GM23338 (cell line): ENCODE data around the gene KYNU. TPM values are rescaled to one million over a fixed set of nuclear protein-coding genes. Genes with fewer than 3 reads are reported as not detected.

Source experiments
- ATAC-seq: fragments of 200-7000 bp; cut with Tn5 transposase; 3 replicates; pipeline ENCODE4 v1.9.1; 2020
- DNase-seq: peaks from one replicate; pipeline ENCODE4 v3.0.0-alpha.2; 2015; ENCODE audit warnings: low spot score
- H2AFZ ChIP-seq: fragments of 200-600 bp; sonication (generic); 2 replicates; pipeline ENCODE4 v1.8.0; 2016; ENCODE audit warnings: antibody characterized with exemption, mild to moderate bottlenecking, moderate library complexity
- H3F3A ChIP-seq: fragments of 200-600 bp; sonication (generic); replicated peaks from 2 replicates; pipeline ENCODE4 v1.8.0; 2017; ENCODE audit warnings: antibody characterized with exemption, mixed run types, low read depth
- H3K27ac ChIP-seq: fragments of 200-600 bp; sonication (generic); 2 replicates; pipeline ENCODE4 v1.6.1; 2016; ENCODE audit warnings: low read depth
- H3K27me3 ChIP-seq: fragments of 200-600 bp; sonication (generic); 2 replicates; pipeline ENCODE4 v1.8.0; 2016; ENCODE audit warnings: mild to moderate bottlenecking, mixed run types, moderate library complexity; ENCODE audit not compliant: insufficient read depth
- H3K36me3 ChIP-seq: fragments of 200-600 bp; sonication (generic); 2 replicates; pipeline ENCODE4 v1.8.0; 2016; ENCODE audit warnings: mild to moderate bottlenecking; ENCODE audit not compliant: insufficient read depth
- H3K4me1 ChIP-seq: fragments of 200-600 bp; sonication (generic); 2 replicates; pipeline ENCODE4 v1.8.0; 2016; ENCODE audit warnings: mild to moderate bottlenecking, moderate library complexity; ENCODE audit not compliant: insufficient read depth
- H3K4me2 ChIP-seq: fragments of 200-600 bp; sonication (generic); 2 replicates; pipeline ENCODE4 v1.7.1; 2017; ENCODE audit warnings: mixed run types
- H3K4me3 ChIP-seq: fragments of 200-600 bp; sonication (generic); 2 replicates; pipeline ENCODE4 v1.6.1; 2016; ENCODE audit warnings: mixed run types
- H3K79me2 ChIP-seq: fragments of 200-600 bp; sonication (generic); replicated peaks from 2 replicates; pipeline ENCODE4 v1.8.0; 2017; ENCODE audit warnings: mild to moderate bottlenecking; ENCODE audit not compliant: insufficient read depth
- H3K9me2 ChIP-seq: fragments of 200-600 bp; sonication (generic); 2 replicates; pipeline ENCODE4 v1.8.0; 2017; ENCODE audit not compliant: insufficient read depth
- H4K20me1 ChIP-seq: fragments of 200-600 bp; sonication (generic); replicated peaks from 2 replicates; pipeline ENCODE4 v1.8.0; 2017; ENCODE audit warnings: mild to moderate bottlenecking; ENCODE audit not compliant: insufficient read depth
- H3K27ac Mint-ChIP-seq: 2 replicates; pipeline ENCODE4 v1.8.0; 2020; ENCODE audit warnings: inconsistent platforms, mild to moderate bottlenecking, moderate library complexity, mixed read lengths
- H3K27me3 Mint-ChIP-seq: 3 replicates; pipeline ENCODE4 v1.8.0; 2022; ENCODE audit warnings: low read depth, mild to moderate bottlenecking, moderate library complexity, mixed read lengths, inconsistent platforms; ENCODE audit not compliant: insufficient read depth, poor library complexity
- H3K36me3 Mint-ChIP-seq: 3 replicates; pipeline ENCODE4 v1.8.0; 2021; ENCODE audit warnings: low read depth, mild to moderate bottlenecking, inconsistent platforms, moderate library complexity, mixed read lengths
- H3K4me1 Mint-ChIP-seq: 3 replicates; pipeline ENCODE4 v1.8.0; 2020; ENCODE audit warnings: mild to moderate bottlenecking, inconsistent platforms, mixed read lengths
- H3K4me3 Mint-ChIP-seq: 3 replicates; pipeline ENCODE4 v1.8.0; 2021; ENCODE audit warnings: moderate library complexity, mild to moderate bottlenecking, inconsistent platforms, mixed read lengths
- H3K9me3 Mint-ChIP-seq: 3 replicates; pipeline ENCODE4 v1.8.0; 2020; ENCODE audit warnings: moderate library complexity, mild to moderate bottlenecking, inconsistent platforms, mixed read lengths
- CREB1 ChIP-seq: fragments of 250-450 bp; sonication (Bioruptor Pico); IDR thresholded peaks from 2 replicates; pipeline ENCODE4 v1.5.0; 2020; ENCODE audit warnings: low read depth, mild to moderate bottlenecking, moderate library complexity
- CTCF ChIP-seq, 2 experiments: fragments of 200-600 bp in 1 of 2; sonication (generic) in 1 of 2; conservative IDR thresholded peaks; 2 replicates each; pipeline versions ENCODE4 v1.5.1 to v1.6.1; 2016 to 2017; ENCODE audit warnings: antibody characterized with exemption in 2 of 2, low read depth in 2 of 2, mild to moderate bottlenecking in 2 of 2, moderate library complexity in 1 of 2
- ETS1 ChIP-seq: IDR thresholded peaks from 2 replicates; pipeline ENCODE4 v1.6.1; 2016; ENCODE audit warnings: antibody characterized with exemption
- EZH2 ChIP-seq: fragments of 200-600 bp; sonication (generic); IDR thresholded peaks from one replicate; pipeline ENCODE4 v1.8.0; 2017; ENCODE audit warnings: antibody characterized with exemption, mild to moderate bottlenecking, low read depth; ENCODE audit not compliant: unreplicated experiment
- EZH2phosphoT487 ChIP-seq: fragments of 200-600 bp; sonication (generic); IDR thresholded peaks from one replicate; pipeline ENCODE4 v1.8.1; 2018; ENCODE audit warnings: antibody characterized with exemption; ENCODE audit not compliant: unreplicated experiment
- JUNB ChIP-seq: IDR thresholded peaks from one replicate; pipeline ENCODE4 v1.6.1; 2016; ENCODE audit warnings: antibody characterized with exemption; ENCODE audit not compliant: unreplicated experiment
- NANOG ChIP-seq: IDR thresholded peaks from 2 replicates; pipeline ENCODE4 v1.6.1; 2016; ENCODE audit warnings: antibody characterized with exemption, borderline replicate concordance
- POLR2AphosphoS5 ChIP-seq: IDR thresholded peaks from 2 replicates; pipeline ENCODE4 v1.6.1; 2016; ENCODE audit warnings: antibody characterized with exemption, low read depth
- REST ChIP-seq: IDR thresholded peaks from one replicate; pipeline ENCODE4 v1.6.1; 2018; ENCODE audit warnings: antibody characterized with exemption; ENCODE audit not compliant: unreplicated experiment
- STAT1 ChIP-seq: IDR thresholded peaks from one replicate; pipeline ENCODE4 v1.6.1; 2016; ENCODE audit warnings: antibody characterized with exemption; ENCODE audit not compliant: unreplicated experiment
- ZNF114 ChIP-seq: fragments of 250-450 bp; sonication (Bioruptor Pico); IDR thresholded peaks from 2 replicates; pipeline ENCODE4 v1.5.0; 2020; ENCODE audit warnings: mild to moderate bottlenecking, moderate library complexity
- ZNF331 ChIP-seq: fragments of 250-450 bp; sonication (Bioruptor Pico); IDR thresholded peaks from 2 replicates; pipeline ENCODE4 v1.5.0; 2020; ENCODE audit warnings: low read depth, mild to moderate bottlenecking, moderate library complexity
- ZNF462 ChIP-seq: fragments of 250-450 bp; sonication (Bioruptor Pico); IDR thresholded peaks from 2 replicates; pipeline ENCODE4 v1.5.0; 2020; ENCODE audit warnings: mild to moderate bottlenecking, moderate library complexity
- polyA plus RNA-seq: library from polyadenylated mRNA; unstranded; fragments of >200 nt; fragmentation: Nextera tagmentation; extraction: Ambion mirVana; gene quantifications from 2 replicates; pipeline ENCODE4 v1.2.1, GENCODE V29; 2016
- total RNA-seq: library from RNA; depleted of rRNA; stranded (reverse); fragments of >200 nt; shearing (Covaris generic); gene quantifications from 2 replicates; pipeline ENCODE4 v1.2.3, GENCODE V29; 2014

KYNU gene
- total and polyA plus RNA-seq, 2 experiments from 2014 or later, result 0.03 to 0.21 TPM

GRCh38 chr2:142853912-142854311 is 23.6 kb upstream of the KYNU start:
- Mint-ChIP-seq H3K4me1 (peaks cover 3% of the 10 kb centered on the region; the same call in 2 of the 3 replicates), H3K4me3 (no peak overlapping the region), H3K27ac (no peak overlapping the region), H3K36me3 (no peaks in the 10 kb centered on the region), H3K9me3 (no peaks in the 10 kb centered on the region), H3K27me3 (peaks cover 2% of the 10 kb centered on the region)
- H3K4me3 ChIP-seq, result no peak overlapping the region
- no peaks in the 10 kb centered on the region for H3K4me1 ChIP-seq
- DNase-seq, result no peak
- no peaks in the 10 kb centered on the region for H3F3A ChIP-seq
- no peak overlapping the region for H3K4me2 ChIP-seq
- no peak for TF ChIP-seq ZNF114 (CRISPR knock-in tag)
- TF ChIP-seq JUNB, result no peak
- TF ChIP-seq ZNF331 (CRISPR knock-in tag), result no peak
- TF ChIP-seq CTCF (conservative IDR thresholded peaks at IDR 0.05; ENCODE audit: low read depth in 2 of 2), result no peak
- TF ChIP-seq CREB1 (CRISPR knock-in tag), result no peak
- no peak for TF ChIP-seq POLR2AphosphoS5
- TF ChIP-seq ZNF462, result no peak
- TF ChIP-seq EZH2, result no peak
- TF ChIP-seq EZH2phosphoT487, result no peak
- no peak for TF ChIP-seq ETS1
- TF ChIP-seq NANOG, result no peak
- TF ChIP-seq STAT1, result no peak
- no peak for TF ChIP-seq REST
- H3K27ac ChIP-seq, result no peak overlapping the region
- no peaks in the 10 kb centered on the region for H3K27me3 ChIP-seq
- no peaks in the 10 kb centered on the region for H4K20me1 ChIP-seq
- no peak for ATAC-seq
- no peaks in the 10 kb centered on the region for H3K79me2 ChIP-seq
- H3K36me3 ChIP-seq, result no peaks in the 10 kb centered on the region
- H2AFZ ChIP-seq, result no peak overlapping the region
- peaks cover 4% of the 10 kb centered on the region; the same call in 1 of the 2 replicates for H3K9me2 ChIP-seq
